Activated CD4-positive, alpha-beta T cell treated with anti-CD3 and anti-CD28 coated beads for 48 hours (primary cell): Measurements from ENCODE around the gene KRTAP5-6.

Experiments used
- DNase-seq: peaks from one replicate; pipeline ENCODE4 v3.0.0-alpha.2; 2020

Gene KRTAP5-6

DNA sequence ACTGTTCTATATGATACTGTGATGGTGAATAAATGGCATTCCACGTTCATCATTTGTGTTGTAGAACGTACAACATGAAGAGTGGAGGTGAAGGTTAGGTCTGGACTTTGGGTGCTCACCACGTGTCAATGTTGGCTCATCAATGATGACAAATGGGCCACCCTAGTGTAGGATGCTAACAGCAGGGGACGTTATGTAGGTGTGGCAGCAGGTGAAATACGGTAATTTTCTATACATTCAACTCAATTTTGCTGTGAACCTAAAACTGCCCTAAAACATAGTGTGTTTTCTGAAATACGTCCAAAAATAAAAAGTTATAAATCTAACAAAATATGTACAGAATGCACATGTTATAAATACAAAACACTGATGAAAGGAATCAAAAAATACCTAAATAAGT lies 6.2 kb downstream of the KRTAP5-6 start:
- DNase-seq = no peak

- no peak for DNase-seq
Measured at GRCh38 chr11:1705126-1706052, 8.4 kb downstream of the KRTAP5-6 start.

DNA sequence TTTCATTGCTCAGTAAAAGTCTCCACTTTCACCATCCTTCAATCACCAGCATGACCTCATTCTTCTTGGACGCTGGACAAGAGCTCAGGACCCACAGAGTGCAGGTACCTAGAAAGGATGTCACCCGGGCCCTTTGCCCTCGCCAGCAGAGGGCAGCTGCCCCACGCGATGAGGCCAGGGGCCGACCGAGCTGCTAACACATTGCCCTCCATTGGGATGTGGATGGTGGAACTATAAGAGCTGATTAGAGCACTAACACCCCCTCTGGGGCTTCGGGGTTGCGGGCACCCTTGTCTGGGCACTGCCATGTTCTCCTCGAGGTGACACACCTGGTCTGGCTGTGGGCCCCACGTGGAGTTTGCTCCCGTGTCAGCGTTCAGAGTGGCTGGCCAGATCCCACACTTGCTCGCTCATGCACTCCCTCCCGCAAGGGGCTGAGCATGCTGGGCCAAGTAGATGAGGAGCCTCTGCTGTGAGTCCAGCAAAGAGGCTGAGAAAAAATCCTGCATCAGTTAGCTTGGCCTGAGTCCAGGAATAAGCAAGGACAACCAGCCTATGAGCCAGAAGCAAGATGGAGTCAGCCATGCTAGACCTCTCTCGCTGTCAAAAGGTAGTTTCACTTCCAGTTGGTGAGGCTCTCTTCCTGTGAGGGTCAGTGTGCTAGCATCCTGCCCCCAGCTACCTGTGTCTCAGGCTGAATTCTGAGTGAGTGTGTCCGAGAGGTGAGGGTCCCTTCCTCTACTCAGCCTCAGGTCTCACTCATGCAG lies 9.8 kb downstream of the KRTAP5-6 start:
- DNase-seq = peak; percentile 40

DNA sequence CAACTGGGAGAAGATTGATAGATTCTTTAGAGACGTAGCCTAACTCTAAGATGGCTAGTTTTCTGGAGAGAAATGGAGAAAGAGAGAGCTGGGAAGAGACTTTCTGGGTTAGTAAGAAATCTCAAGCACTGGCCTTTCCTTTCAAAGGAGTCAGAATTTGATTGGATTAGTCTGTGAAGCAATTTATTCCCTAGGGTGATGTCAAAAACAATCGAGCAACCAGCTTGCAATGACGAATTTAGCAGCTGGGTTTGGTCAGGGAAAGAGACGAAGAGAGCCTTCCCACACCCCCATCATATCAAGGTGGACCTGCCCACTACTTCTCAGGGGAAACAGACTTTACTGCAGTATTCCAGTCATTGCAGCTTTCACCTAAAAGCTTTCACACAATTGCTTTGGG lies 10.8 kb downstream of the KRTAP5-6 start:
- no peak for DNase-seq

DNA sequence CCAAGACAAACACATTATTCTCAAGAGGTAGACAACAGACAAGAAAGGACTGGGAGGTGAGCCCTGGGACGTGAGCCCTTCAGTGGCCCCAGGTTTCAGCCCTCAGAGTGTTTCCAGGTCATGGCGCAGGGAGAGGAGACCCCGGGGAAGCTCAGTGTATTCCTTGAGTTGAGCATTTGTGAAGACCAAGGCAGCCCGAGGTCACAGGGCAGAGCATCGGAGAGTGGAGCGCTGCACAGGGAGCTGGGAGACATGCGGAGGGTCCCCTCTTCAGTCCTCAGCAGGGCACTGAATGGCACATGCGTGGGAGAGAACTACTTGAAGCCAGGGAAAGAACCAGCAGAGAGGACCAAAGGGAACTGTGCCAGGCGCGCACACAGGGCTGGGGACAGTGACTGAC lies 11.7 kb downstream of the KRTAP5-6 start:
- no peak for DNase-seq

DNA sequence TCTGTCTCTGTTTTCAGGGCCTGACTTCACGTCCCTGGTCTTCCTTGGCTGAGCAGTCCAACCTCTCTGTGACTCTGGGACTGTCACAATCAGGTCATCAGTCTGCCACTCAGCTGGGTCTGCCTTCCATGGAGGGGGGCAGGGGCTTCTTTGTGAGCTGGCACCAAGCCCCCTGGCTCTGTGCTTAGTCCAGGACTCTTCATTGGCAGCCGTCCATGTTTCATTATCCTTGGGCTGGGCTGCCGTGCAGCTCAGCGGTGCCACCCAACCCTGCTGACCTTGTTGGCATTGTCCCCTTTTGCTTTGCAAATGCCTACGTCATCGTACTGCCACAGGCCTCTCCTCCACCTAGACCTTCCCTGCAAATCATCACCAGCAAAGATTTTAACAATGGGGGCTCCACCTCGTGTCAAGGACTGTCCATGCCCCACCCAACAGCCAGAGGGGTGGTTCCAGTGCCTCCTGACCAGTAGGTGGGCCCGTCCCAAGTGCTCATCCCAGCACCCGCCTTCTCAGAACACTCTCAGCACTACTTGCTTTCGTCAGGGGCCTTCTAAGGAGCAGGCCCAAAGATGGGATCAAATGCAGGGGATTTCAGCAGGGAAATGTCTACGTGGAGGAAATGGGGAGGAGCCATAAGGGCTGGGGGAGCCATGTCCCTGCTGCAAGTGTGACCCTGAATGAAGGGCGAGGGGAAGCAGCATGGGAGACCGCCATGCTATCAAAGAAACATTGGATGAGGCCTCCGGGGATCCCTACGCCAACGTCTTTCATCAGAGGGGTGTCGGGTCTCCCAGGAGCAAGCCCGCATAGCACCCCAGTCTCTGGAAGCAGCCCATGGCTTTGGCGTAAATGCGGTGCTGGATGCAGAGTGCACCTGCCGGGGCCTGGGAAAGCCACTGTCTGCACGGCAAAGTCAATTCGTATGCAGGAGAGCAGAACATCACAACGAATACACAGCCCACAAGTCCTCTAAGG lies 18.2 kb downstream of the KRTAP5-6 start:
- DNase-seq = no peak

DNA sequence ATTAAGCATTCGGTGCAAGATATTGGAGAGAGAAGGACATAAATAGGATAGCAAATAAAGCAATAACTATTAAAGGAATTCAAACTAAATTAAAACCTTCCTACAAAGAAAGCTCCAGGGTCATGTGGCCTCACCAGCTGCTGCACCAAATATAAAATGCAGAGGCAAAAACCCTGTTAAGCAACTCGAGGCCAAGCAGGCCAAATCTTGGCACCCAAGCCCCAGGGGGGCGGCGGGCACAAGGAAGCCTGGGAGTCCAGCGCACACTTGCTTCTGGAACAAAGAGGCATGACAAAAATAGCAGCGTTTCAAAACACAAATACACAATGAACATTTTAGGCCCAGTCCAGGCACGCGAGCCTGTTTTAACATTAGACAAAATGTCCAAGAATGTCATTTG lies 20.8 kb downstream of the KRTAP5-6 start:
- DNase-seq = no peak

DNA sequence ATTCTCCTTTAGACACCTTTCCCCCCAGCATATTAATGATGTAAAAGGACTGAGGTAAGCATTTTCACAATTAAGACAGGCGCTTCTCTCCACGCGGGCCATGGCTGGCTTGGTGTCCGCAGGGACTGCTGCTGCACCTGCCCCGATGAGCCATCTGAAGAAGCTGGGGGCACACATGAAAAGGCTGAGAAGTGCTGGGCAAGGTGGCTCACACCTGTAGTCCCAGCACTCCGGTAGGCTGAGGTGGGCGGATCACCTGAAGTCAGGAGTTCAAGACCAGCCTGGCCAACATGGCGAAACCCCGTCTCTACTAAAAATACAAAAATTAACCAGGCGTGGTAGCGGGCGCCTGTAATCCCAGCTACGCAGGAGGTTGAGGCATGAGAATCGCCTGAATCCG lies 21.3 kb downstream of the KRTAP5-6 start:
- DNase-seq = no peak

GRCh38 chr11:1719781-1720180 lies 22.8 kb downstream of the KRTAP5-6 start:
- DNase-seq = no peak

- DNase-seq = no peak
Measured at GRCh38 chr11:1727096-1727690, 30.2 kb downstream of the KRTAP5-6 start.

DNA sequence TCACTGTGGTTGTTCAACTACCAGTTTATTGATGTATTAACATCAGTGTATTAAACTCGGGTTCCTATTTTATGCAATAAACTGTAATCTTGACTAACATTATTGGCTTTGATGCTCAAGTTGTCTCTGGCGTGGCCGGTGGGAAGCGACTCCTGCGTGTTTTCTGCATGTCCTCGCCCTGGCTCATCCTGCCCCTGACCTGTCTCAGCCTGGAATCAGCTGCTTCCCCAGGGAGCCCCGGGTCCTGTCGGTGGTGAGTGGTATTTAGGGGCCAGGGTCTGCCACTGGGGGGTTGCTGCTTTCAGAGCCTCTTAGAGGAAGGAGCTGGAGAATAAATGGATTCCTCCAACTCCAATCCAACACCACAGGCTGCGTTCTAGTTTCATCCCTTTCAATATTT lies 30.9 kb downstream of the KRTAP5-6 start:
- DNase-seq = no peak

DNA sequence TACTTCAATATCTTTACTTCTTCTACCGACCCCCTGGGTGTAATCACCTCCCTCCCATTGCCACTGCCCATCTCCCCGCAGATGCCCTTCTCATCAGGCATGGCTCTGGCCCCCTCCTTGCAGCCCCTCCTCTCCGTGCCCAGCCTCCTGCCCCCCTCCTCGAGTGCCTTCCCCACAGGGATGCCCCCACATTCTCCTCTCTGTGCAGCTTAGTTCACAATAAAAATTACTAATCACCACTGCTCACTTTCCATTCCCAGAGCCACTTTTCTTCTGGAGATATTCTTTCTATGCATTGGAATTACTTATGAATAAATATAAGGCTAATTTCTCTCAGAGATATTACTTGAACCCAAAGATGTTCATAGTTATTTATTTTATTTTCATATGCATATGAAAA lies 31.3 kb downstream of the KRTAP5-6 start:
- DNase-seq = no peak

GRCh38 chr11:1728931-1729691 lies 32.1 kb downstream of the KRTAP5-6 start:
- no peak for DNase-seq

DNA sequence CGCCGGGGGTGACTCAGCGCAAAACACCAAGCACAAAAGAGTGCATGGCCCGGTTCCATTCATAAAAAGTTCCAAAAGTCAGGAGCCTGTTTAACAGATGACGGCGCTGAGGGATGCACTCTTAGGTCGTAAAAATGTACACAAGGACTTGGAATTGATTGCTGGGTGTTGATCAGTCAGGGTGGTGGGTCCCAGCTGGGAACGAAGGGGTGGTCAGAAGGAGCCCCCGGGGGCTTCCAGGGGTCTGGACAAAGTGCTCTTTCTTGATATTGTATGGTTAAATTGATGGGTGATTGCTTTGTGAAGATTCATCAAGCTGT lies 32.7 kb downstream of the KRTAP5-6 start:
- no peak for DNase-seq

DNA sequence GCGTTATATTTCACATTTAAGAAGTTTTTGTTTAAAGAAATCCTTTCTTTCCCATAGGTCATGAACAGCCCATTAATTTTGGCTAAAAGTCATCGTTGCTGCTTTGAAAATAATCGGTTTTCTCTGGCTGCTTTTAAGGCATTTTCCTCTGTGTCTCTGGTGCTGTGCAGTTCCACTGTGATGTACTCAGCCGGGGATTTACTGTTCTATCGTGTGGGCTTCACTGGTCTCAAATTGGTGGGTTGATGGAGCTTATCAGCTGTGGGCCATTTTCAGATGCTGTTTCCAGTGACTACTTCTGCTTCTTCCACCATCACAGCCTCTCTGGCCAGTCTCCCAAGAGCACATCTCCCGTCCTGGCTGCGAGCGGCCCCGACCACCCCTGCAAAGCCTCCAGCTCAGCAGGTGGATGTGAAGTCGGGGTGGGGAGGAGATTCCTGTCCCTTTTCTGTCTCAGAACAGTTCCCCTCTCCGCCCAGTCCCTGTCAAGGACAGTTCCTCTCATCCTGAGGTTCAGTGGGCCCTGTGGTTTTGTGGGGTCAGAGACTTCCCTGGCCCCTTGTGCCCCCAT lies 33.1 kb downstream of the KRTAP5-6 start:
- DNase-seq = no peak

GRCh38 chr11:1731451-1732059 lies 34.6 kb downstream of the KRTAP5-6 start:
- DNase-seq = no peak

DNA sequence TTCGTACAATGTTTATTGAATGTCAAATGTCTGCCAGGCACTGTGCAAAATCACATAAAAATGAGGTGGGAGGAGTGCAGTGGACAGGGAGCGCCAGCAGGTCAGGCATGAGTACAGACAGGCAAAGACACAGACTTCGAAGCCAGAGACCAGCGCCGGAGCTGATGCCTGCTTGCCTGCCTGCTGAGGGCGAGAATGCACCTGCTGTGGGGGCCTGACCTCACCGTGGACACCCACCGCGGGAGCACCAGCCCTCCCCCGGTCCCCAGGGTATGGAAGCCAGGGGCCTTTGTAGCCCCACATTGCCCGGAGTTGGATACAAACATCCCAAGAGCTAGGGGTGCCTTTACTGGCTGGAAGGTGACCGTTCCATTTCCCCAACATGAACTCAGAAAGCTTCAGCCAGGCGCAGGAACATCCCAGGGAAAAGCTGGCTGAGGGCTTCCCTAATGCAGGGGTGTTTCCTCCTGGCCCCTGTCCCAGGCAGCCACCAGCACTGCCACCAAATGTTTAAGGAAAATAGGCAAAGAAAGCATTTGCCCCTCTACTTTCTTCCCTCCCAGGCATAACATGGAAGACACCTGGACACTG lies 35.5 kb downstream of the KRTAP5-6 start:
- no peak for DNase-seq

DNA sequence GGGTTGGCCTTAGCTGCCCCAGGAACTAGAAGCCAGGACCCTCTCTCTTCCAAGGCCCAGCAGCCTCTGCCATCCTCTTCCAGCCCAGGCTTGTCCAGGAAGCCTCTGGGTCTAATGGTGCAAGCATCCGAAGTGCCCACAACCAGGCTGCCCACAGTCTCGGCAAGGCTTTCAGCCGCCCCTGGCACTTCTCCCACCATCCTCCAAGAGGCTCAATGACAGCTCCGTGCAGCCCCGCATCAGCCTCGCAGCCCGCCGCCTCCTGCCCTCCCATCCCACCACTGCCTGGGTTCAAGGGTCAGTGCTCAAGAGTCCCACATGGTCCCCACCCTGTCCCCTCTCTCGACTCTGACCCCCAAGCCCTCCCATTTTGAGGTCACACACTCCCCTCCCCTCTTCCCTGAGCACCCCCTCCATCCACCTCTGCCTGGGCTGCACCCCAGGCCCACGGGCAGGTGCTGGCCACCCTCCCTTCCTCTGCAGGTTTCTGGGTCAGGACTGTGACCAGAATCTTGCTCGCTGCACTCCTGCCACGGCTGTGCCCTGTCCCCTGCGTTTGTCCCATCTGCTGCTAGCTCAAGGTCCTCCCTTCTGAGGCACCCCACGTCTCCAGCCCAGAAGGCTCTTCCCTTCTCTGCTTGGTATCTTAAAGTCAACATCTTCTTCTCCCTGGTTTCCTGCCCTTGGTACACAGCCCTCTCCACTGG lies 36.2 kb downstream of the KRTAP5-6 start:
- DNase-seq = no peak

DNA sequence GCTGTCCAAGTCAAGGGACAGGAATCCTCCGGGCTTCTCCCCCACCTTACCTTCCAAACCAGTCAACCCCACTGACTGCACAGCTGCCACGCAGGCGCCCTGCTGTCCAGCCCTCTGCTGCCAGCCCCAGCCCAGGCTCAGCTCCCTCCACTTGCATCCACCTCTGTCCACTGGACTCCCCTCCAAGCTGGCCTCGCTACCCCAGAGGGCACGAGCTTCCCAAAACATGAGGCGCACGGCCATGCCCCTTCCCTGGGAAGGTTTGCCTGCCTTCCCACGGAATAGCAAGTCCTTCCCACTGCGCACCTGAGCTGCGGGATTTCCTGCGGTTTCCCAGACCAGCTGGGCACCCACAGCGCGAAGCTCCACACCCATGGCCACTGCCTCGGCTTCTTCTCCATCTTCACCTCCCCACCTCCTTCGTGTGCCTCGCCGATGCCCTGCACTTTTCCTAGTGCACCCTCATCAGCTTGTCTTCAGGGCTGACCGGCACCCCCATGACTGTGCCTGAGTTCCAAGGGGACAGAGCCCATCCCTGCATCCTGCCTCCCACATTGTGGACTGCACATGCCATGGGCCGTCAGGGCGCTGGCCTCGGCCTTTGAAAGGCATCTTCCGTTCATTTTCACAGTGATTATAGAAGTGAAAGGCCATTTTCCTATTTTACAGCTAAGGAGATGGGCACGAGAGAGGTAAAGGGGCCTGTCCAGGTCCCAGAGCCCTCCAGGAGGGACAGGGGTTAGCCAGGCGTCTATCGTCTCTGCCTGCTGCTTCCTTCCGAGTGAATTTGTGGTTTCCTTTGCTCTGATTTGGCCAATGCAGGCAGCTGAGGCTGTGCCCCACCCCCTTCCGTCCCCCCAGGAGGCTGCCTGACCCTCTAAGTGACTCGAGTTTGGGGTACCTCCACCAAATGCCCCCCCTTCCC lies 37.0 kb downstream of the KRTAP5-6 start:
- DNase-seq = no peak
